Smooth muscle cell (in vitro differentiated cells): Measurements from ENCODE around the gene MPZL1. TPM values are rescaled to one million over a fixed set of nuclear protein-coding genes. Genes with fewer than 3 reads are reported as not detected.

Experiments
- DNase-seq: peaks from one replicate; lab custom pipeline; 2025; ENCODE audit not compliant: unreplicated experiment; lab: John Stamatoyannopoulos, UW
- H2AFZ ChIP-seq: fragments of 200-600 bp; sonication (generic); 2 replicates; pipeline ENCODE4 v1.6.0; 2016; ENCODE audit warnings: antibody characterized with exemption, low read depth, mild to moderate bottlenecking
- H3F3A ChIP-seq: fragments of 200-600 bp; sonication (generic); 2 replicates; pipeline ENCODE4 v1.6.0; 2017; ENCODE audit warnings: antibody characterized with exemption, low read depth
- H3K27ac ChIP-seq: fragments of 200-600 bp; sonication (generic); 2 replicates; pipeline ENCODE4 v1.5.1; 2016; ENCODE audit warnings: low read depth, mild to moderate bottlenecking
- H3K27me3 ChIP-seq: fragments of 200-600 bp; sonication (generic); 2 replicates; pipeline ENCODE4 v1.6.1; 2016; ENCODE audit warnings: low read depth, mild to moderate bottlenecking
- H3K36me3 ChIP-seq: fragments of 200-600 bp; sonication (generic); 2 replicates; pipeline ENCODE4 v1.5.1; 2016; ENCODE audit warnings: low read depth
- H3K4me1 ChIP-seq: fragments of 200-600 bp; sonication (generic); 2 replicates; pipeline ENCODE4 v1.5.1; 2016; ENCODE audit warnings: low read depth
- H3K4me2 ChIP-seq: fragments of 200-600 bp; sonication (generic); 2 replicates; pipeline ENCODE4 v1.6.0; 2016; ENCODE audit warnings: mild to moderate bottlenecking
- H3K4me3 ChIP-seq: fragments of 200-600 bp; sonication (generic); 2 replicates; pipeline ENCODE4 v1.5.1; 2016; ENCODE audit warnings: mild to moderate bottlenecking
- H3K79me2 ChIP-seq: fragments of 200-600 bp; sonication (generic); 2 replicates; pipeline ENCODE4 v1.6.0; 2016; ENCODE audit warnings: low read depth, mild to moderate bottlenecking
- H3K9ac ChIP-seq: fragments of 200-600 bp; sonication (generic); 2 replicates; pipeline ENCODE4 v1.6.0; 2016; ENCODE audit warnings: low read depth
- H3K9me3 ChIP-seq: fragments of 200-600 bp; sonication (generic); replicated peaks from 2 replicates; pipeline ENCODE4 v1.5.1; 2016; ENCODE audit warnings: low read depth
- H4K20me1 ChIP-seq: fragments of 200-600 bp; sonication (generic); 2 replicates; pipeline ENCODE4 v1.6.0; 2016; ENCODE audit warnings: low read depth
- WGBS: methylation state at CpG from one replicate; pipeline ENCODE4 v1.1.7; 2016; ENCODE audit warnings: low lambda C conversion rate; 5-methylcytosine and 5-hydroxymethylcytosine counted together
- polyA plus RNA-seq: library from polyadenylated mRNA; unstranded; fragments of >200 nt; fragmentation: Nextera tagmentation; extraction: Ambion mirVana; gene quantifications from 2 replicates; pipeline ENCODE4 v1.2.1, GENCODE V29; 2016
- total RNA-seq: library from RNA; depleted of rRNA; stranded (reverse); fragments of >200 nt; gene quantifications from 2 replicates; pipeline ENCODE4 v1.2.3, GENCODE V29; 2014
- TF ChIP-seq, protein P1 (sequence below): fragments of 200-600 bp; sonication (generic); IDR thresholded peaks from 2 replicates; pipeline ENCODE4 v1.5.1; 2017; ENCODE audit warnings: borderline replicate concordance, mild to moderate bottlenecking, antibody characterized with exemption; ENCODE audit not compliant: insufficient read depth, poor library complexity, severe bottlenecking

The MPZL1 gene
- total and polyA plus RNA-seq, 2 experiments from 2014 or later = 250 to 276 TPM

- H3K27me3 ChIP-seq = no peaks in the 10 kb centered on the region
- no peak for DNase-seq
- no peak overlapping the region for H3K4me3 ChIP-seq
- no peak overlapping the region for H3K4me2 ChIP-seq
- no peak overlapping the region for H3K9ac ChIP-seq
- peaks cover 5% of the 10 kb centered on the region for H3K36me3 ChIP-seq
- H3F3A ChIP-seq = peaks cover 42% of the 10 kb centered on the region
- TF ChIP-seq, protein P1, sequence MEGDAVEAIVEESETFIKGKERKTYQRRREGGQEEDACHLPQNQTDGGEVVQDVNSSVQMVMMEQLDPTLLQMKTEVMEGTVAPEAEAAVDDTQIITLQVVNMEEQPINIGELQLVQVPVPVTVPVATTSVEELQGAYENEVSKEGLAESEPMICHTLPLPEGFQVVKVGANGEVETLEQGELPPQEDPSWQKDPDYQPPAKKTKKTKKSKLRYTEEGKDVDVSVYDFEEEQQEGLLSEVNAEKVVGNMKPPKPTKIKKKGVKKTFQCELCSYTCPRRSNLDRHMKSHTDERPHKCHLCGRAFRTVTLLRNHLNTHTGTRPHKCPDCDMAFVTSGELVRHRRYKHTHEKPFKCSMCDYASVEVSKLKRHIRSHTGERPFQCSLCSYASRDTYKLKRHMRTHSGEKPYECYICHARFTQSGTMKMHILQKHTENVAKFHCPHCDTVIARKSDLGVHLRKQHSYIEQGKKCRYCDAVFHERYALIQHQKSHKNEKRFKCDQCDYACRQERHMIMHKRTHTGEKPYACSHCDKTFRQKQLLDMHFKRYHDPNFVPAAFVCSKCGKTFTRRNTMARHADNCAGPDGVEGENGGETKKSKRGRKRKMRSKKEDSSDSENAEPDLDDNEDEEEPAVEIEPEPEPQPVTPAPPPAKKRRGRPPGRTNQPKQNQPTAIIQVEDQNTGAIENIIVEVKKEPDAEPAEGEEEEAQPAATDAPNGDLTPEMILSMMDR = no peak
- no peak overlapping the region for H2AFZ ChIP-seq
- no peaks in the 10 kb centered on the region for H3K9me3 ChIP-seq
- no peaks in the 10 kb centered on the region for H3K79me2 ChIP-seq
- peaks cover 9% of the 10 kb centered on the region for H4K20me1 ChIP-seq
- H3K27ac ChIP-seq = no peak overlapping the region
- H3K4me1 ChIP-seq = peaks cover 18% of the 10 kb centered on the region
- WGBS = 91% methylated on average over 1 of the region's 1 CpG
Observed at GRCh38 chr1:167794043-167794442, 72.3 kb downstream of the MPZL1 start.

DNA sequence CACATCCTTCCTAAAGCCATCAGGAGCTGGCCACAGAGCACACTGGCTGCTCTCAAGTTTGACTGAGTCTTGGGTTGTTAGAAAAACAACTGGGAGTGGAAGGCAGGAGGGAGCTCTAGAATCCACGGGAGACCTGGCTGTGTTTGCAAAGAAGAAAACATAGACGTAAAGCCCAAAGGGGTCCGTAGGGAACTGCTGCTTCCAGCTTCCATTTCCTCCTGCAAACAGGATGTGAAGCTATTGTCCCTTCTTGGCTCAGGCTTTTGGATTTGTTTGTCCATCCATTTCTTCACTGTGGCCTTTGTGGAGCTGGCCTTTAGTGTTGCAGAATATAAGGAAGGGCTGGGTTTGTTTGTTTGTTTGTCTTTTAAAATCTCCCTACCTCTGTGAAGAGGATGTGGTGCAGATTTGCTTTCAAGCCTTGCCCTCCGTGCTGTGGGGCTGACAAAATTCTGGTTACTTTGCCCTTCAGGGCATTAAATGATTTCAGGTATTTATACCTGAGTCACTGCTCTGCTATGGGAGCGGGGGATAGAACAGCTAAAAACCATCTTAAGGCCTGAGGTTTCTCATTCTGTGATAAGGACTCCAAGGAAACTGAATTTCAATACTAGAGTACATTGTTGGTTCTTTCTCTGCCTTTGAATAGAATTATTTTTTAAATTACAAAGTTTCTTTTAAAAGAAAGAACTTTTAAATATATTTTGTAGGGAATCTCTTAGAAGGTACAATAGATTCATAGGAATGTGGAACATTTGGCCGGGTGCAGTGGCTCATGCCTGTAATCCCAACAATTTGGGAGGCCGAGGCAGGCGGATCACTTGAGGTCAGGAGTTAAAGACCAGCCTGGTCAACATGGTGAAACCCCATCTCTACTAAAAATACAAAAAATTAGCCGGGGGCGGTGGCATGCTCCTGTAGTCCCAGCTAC, 74.3 kb downstream of the MPZL1 start:
- H3K79me2 ChIP-seq = no peaks in the 10 kb centered on the region
- peak overlapping the region; percentile 83 for H3K27ac ChIP-seq
- no peaks in the 10 kb centered on the region for H3K27me3 ChIP-seq
- H3K4me2 ChIP-seq = peak overlapping the region; percentile 40
- TF ChIP-seq, protein P1 = no peak
- H3K9ac ChIP-seq = no peak overlapping the region
- peaks cover 5% of the 10 kb centered on the region for H3K36me3 ChIP-seq
- peaks cover 30% of the 10 kb centered on the region for H3F3A ChIP-seq
- 60% methylated on average over 10 of the region's 10 CpGs for WGBS
- H2AFZ ChIP-seq = no peak overlapping the region
- H4K20me1 ChIP-seq = peaks cover 8% of the 10 kb centered on the region
- DNase-seq = no peak
- peaks cover 22% of the 10 kb centered on the region for H3K4me1 ChIP-seq
- no peaks in the 10 kb centered on the region for H3K9me3 ChIP-seq
- H3K4me3 ChIP-seq = no peak overlapping the region

DNA sequence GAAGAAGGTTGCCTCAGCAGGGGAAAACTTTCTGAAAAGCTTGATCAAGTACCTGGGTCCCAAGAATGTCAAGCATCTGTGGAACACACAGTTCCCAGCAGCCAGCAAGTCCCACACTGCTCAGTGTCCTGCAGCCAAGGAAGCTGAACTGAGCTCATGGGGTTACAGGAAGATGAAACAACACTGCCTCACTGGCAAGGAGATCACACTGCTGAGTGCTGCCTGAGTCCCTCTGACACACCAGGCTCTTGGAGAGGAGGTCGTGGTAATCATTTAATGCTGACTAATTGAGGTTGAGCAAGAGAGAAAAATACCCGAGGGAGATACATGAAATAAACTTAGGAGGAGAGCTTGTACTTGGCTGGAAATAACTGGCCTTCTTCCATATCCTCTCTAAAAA, 75.2 kb downstream of the MPZL1 start:
- no peaks in the 10 kb centered on the region for H3K27me3 ChIP-seq
- peak overlapping the region; percentile 83 for H3K27ac ChIP-seq
- DNase-seq = peak; percentile 9
- no peak overlapping the region for H3K9ac ChIP-seq
- no peak overlapping the region for H3K4me3 ChIP-seq
- peaks cover 5% of the 10 kb centered on the region for H3K36me3 ChIP-seq
- no peaks in the 10 kb centered on the region for H3K79me2 ChIP-seq
- peaks cover 25% of the 10 kb centered on the region for H3F3A ChIP-seq
- TF ChIP-seq, protein P1 = no peak
- H2AFZ ChIP-seq = no peak overlapping the region
- no peaks in the 10 kb centered on the region for H4K20me1 ChIP-seq
- peaks cover 14% of the 10 kb centered on the region for H3K4me1 ChIP-seq
- peak overlapping the region; percentile 40 for H3K4me2 ChIP-seq
- 3% methylated on average over 2 of the region's 2 CpGs for WGBS
- H3K9me3 ChIP-seq = no peaks in the 10 kb centered on the region
